Fibroblast of peridontal ligament (primary cell): ENCODE data around the gene GFI1.
"Not testable (repeated sequence)": the region's sequence is repeated elsewhere in the genome, so short reads cannot be mapped to it uniquely, and the experiment has no call there.

Experiments used
- DNase-seq: peaks from one replicate; pipeline ENCODE4 v3.0.0-alpha.2; 2010; ENCODE audit errors: extremely low read depth

Gene GFI1

GRCh38 chr1:92486251-92487077, at the start of gene GFI1:
GFI1 (minus strand) TSS chr1:92486925; CDS start chr1:92483487, 3,438 bp downstream.
- no peak for DNase-seq

- not testable (repeated sequence) for DNase-seq
These were observed 45.6 kb upstream of the GFI1 start for GRCh38 chr1:92532371-92532770.

GRCh38 chr1:92531939-92532338, 45.2 kb upstream of the GFI1 start:
- not testable (repeated sequence) for DNase-seq

GRCh38 chr1:92527670-92528069, 40.9 kb upstream of the GFI1 start:
- DNase-seq, result no peak

GRCh38 chr1:92524944-92525590, 38.3 kb upstream of the GFI1 start:
- not testable (repeated sequence) for DNase-seq

- DNase-seq, result no peak
These were observed 32.3 kb upstream of the GFI1 start for GRCh38 chr1:92519043-92519442.

GRCh38 chr1:92516574-92516973, 29.8 kb upstream of the GFI1 start:
- DNase-seq, result no peak

GRCh38 chr1:92515796-92516201, 29.1 kb upstream of the GFI1 start:
- no peak for DNase-seq

- DNase-seq, result no peak
These were observed 24.8 kb upstream of the GFI1 start for GRCh38 chr1:92511541-92511940.

GRCh38 chr1:92509619-92510018, 22.9 kb upstream of the GFI1 start:
- no peak for DNase-seq

- no peak for DNase-seq
These were observed 18.4 kb upstream of the GFI1 start for GRCh38 chr1:92505015-92505692.

- no peak for DNase-seq
These were observed 17.7 kb upstream of the GFI1 start for GRCh38 chr1:92504291-92505014.

GRCh38 chr1:92503926-92504285, 17.2 kb upstream of the GFI1 start:
- DNase-seq, result no peak

GRCh38 chr1:92503043-92503925, 16.6 kb upstream of the GFI1 start:
- no peak for DNase-seq

- peak; percentile 81 for DNase-seq
These were observed 15.5 kb upstream of the GFI1 start for GRCh38 chr1:92502247-92502646.

GRCh38 chr1:92500552-92500951, 13.8 kb upstream of the GFI1 start:
- no peak for DNase-seq

GRCh38 chr1:92495392-92496063, 8.8 kb upstream of the GFI1 start:
- DNase-seq, result no peak

- DNase-seq, result no peak
These were observed 7.9 kb upstream of the GFI1 start for GRCh38 chr1:92494485-92495141.

GRCh38 chr1:92493139-92493538, 6.4 kb upstream of the GFI1 start:
- no peak for DNase-seq

- no peak for DNase-seq
These were observed 2.1 kb upstream of the GFI1 start for GRCh38 chr1:92488832-92489231.
